GM19468 (cell line): ENCODE measurements around the gene ODAD3.
"Not testable (repeated sequence)": the region's sequence is repeated elsewhere in the genome, so short reads cannot be mapped to it uniquely, and the experiment has no call there.

Source experiments
- ATAC-seq: cut with Tn5 transposase; IDR thresholded peaks from one replicate; pipeline ENCODE4 v1.9.1; 2021; ENCODE audit warnings: mild to moderate bottlenecking, moderate library complexity, moderate number of reproducible peaks; ENCODE audit not compliant: unreplicated experiment; ENCODE audit errors: extremely low read depth

Gene ODAD3

DNA sequence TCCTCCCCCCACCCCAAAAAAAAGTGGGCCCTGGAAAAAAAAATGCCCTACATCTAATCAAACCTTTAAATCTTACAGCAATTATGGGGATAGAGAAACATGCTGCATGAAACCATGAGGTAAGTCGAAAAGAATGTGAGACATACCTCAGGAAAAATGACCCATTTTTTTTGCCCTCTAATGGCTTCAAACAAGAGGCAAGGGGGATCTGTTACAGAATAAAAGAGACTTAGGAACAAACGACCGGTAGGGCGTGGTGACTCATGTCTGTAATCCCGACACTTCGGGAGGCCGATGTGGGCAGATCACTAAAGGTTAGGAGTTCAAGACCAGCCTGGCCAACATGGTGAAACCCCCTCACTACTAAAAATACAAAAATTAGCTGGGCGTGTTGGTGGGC lies 24.2 kb downstream of the ODAD3 start:
- no peak for ATAC-seq

GRCh38 chr19:11408591-11408990 lies 26.3 kb downstream of the ODAD3 start:
- ATAC-seq, result no peak

GRCh38 chr19:11406703-11407236 lies 28.2 kb downstream of the ODAD3 start:
- not testable (repeated sequence) for ATAC-seq

- ATAC-seq, result no peak
Observed at GRCh38 chr19:11405846-11406643, 28.9 kb downstream of the ODAD3 start.

DNA sequence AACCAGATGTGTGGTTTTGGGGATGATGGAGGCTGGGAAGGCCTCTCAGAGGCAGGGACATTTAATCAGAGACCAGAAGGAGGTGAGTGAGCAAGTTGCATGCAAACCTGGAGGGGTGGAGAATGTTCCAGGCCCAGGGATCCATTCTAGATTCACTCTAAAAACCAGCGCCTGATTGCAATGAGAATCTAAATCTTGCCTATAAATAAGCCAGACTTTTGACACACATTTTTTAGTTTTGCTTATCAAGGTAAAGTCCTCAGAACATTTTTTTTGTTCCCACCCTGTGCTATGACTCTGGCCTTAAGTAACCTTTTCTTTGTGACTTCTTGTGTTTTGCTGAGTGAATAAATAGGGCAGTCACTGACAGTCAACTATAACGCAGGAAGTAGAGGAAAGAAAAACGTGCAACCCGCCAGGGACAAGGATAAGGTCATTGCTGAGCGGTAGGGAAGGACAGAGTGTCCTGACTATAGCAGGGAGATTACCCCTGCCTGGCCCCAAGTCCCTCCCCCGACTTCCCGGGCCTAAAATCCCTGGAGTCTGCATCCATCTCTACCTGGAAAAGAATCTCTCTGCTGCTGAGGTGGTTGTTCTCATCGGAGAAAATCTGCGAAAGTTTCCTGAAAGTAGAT lies 30.2 kb downstream of the ODAD3 start:
- no peak for ATAC-seq

GRCh38 chr19:11401808-11402543 lies 32.9 kb downstream of the ODAD3 start:
- ATAC-seq, result no peak

- no peak for ATAC-seq
Observed at GRCh38 chr19:11400798-11401197, 34.1 kb downstream of the ODAD3 start.

DNA sequence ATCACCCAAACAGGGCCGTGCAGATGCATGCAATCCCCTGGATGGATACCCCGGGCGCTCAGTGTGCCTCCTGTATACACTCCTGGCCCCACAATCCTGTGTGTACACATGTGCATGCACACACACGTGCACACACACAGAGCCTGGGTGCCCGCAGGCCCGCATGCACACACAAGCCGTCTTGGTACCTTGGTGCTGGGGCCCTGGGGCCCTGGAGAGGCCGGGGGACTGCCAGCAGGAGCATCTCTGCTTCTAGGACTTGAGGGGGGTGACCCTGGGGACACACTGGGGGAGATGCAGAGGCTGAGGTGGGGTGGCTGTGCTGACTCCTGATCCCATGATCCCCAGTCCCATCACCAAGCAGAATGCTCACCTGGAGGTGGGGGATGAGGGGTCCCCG lies 35.3 kb downstream of the ODAD3 start:
- no peak for ATAC-seq

DNA sequence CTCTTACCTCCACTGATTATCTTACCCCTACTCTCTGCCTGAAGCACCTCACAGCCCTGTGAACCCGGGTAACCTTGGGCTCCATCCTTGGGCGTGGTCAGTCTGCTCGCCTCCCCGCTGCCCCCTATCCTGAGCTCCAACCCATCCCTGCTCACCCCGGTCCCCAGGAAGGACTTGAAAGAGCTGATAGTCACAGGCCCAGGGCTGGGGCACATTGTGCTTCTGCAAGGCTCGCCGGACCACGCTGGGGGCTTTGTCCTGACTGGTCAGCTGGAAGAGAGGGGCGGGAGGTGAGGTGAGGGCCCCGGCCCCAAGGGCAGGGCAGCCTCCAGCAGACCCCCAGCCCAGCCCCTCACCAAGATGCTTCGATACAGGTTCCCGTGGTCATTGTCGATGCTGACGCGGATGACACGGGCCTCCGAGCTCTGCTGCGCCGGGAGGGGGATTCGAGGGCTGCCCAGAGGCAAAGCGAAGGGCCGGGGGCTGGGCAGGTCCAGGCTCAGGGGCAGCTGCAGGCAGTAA lies 37.8 kb downstream of the ODAD3 start:
- ATAC-seq, result no peak

GRCh38 chr19:11390933-11391680 lies 43.8 kb downstream of the ODAD3 start:
- no peak for ATAC-seq

DNA sequence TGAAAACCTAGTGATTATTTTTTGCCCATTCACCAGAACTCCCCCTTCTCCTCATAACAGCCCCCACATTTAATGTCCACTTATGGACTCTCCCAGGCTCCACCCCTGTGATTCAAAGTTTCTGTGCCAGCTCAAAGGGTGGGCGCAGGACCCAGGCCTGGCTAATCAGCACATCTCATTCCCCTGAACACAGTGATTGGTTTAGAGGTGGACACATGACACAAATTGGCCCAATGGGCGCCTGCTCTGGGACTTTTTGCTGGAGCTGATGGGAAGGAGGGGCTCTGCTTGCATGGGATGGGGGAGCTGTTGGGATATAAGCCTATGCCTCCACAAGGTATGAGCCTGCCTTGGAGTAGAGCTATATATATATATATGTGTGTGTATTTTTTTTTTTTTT lies 44.6 kb downstream of the ODAD3 start:
- ATAC-seq, result no peak

- no peak for ATAC-seq
Observed at GRCh38 chr19:11387162-11388034, 47.5 kb downstream of the ODAD3 start.

GRCh38 chr19:11384778-11385129 lies 50.2 kb downstream of the ODAD3 start:
- ATAC-seq, result no peak

GRCh38 chr19:11383706-11384048 lies 51.2 kb downstream of the ODAD3 start:
- ATAC-seq, result no peak

- ATAC-seq, result no peak
Observed at GRCh38 chr19:11382898-11383705, 51.8 kb downstream of the ODAD3 start.

GRCh38 chr19:11380653-11381537 lies 54.0 kb downstream of the ODAD3 start:
- ATAC-seq, result peak; percentile 65

DNA sequence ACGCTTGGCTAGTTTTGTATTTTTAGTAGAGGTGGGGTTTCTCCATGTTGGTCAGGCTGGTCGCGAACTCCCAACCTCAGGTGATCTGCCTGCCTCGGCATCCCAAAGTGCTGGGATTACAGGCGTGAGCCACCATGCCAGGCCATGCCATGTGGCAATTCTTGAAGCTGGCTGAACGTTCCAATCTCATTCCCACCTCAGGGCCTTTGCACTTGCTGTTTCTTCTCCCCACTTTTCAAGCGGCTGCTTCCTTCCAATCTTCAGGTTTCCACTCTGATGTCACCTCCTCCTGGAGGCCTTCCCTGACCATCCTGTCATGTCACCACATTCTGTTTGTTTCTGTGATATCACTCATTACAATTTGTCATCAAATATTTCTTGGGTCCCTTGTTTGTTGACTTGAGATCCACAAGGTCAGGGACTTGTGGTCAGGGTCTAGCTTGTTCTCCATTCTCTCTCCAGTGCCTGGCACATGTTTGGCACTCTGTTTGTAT lies 55.0 kb downstream of the ODAD3 start:
- no peak for ATAC-seq
